PC-9 (cell line): ENCODE measurements around the gene PPM1B.

ENCODE experiments used
- EZH2 ChIP-seq: fragments of 200-600 bp; sonication (generic); IDR thresholded peaks from 2 replicates; pipeline ENCODE4 v1.8.0; 2017; ENCODE audit warnings: antibody characterized with exemption, low read depth
- TF ChIP-seq, protein P1 (sequence below): fragments of 200-600 bp; sonication (generic); conservative IDR thresholded peaks from 2 replicates; pipeline ENCODE4 v1.6.1; 2017; ENCODE audit warnings: mixed run types, antibody characterized with exemption, mild to moderate bottlenecking, moderate library complexity

DNA sequence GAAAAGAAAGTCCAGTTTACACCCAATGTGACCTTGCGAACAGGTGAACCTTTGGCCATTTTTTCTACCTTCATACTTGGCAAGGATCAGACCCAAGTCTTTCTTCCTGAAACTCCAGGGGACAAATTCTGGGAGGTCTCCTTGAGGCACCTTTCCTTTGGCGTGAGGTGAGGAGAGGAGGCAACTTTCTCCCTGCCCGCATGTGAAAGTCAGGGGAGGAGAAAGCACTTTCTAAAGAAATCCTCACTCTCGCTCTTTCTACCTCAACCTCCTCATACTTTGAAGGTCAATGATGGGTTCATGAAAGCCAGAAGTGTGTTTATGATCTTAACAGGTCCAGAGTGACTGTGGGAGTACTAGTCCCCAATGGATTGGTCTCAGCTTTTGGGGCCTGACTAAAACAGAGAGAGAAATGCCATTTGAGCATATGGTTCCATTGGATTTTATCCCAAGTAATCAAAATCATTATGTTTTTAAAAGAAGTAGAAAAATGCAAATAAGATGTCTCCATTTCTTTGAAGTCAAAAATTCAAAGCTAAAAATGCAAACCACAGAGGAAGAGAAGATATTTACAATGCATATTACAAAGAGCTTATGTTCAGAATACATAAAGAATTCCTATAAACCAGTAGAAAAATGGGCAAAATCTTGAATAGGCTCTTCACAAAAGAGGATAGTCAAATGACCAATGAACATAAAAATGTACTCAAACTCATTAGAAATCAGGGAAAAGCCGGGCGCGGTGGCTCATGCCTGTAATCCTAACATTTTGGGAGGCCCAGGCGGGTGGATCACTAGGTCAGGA lies 15.6 kb upstream of the PPM1B start:
- TF ChIP-seq, protein P1, sequence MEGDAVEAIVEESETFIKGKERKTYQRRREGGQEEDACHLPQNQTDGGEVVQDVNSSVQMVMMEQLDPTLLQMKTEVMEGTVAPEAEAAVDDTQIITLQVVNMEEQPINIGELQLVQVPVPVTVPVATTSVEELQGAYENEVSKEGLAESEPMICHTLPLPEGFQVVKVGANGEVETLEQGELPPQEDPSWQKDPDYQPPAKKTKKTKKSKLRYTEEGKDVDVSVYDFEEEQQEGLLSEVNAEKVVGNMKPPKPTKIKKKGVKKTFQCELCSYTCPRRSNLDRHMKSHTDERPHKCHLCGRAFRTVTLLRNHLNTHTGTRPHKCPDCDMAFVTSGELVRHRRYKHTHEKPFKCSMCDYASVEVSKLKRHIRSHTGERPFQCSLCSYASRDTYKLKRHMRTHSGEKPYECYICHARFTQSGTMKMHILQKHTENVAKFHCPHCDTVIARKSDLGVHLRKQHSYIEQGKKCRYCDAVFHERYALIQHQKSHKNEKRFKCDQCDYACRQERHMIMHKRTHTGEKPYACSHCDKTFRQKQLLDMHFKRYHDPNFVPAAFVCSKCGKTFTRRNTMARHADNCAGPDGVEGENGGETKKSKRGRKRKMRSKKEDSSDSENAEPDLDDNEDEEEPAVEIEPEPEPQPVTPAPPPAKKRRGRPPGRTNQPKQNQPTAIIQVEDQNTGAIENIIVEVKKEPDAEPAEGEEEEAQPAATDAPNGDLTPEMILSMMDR: no peak
- no peak for TF ChIP-seq EZH2
